Esophagus squamous epithelium (tissue), 5 donors: ENCODE data around the gene C1QL1. TPM values are rescaled to one million over a fixed set of nuclear protein-coding genes. Genes with fewer than 3 reads are reported as not detected.

Experiments
- DNase-seq: peaks from one replicate; lab custom pipeline; 2025; lab: John Stamatoyannopoulos, UW
- H3K27ac ChIP-seq, 4 donors: fragments of 200-600 bp; sonication (generic); one replicate each; pipeline ENCODE4 v1.5.1; 2016 to 2019; ENCODE audit warnings: mild to moderate bottlenecking in 1 of 4
- H3K27me3 ChIP-seq, 4 donors: fragments of 200-600 bp; sonication (generic); 1 replicate in 3 of 4; 2 replicates in 1 of 4; pipeline versions ENCODE4 v1.5.1 to v1.6.0; 2017 to 2021; ENCODE audit warnings: antibody characterized with exemption in 1 of 4
- H3K36me3 ChIP-seq, 3 donors: fragments of 200-600 bp; sonication (generic); one replicate each; pipeline ENCODE4 v1.5.1; 2016 to 2019
- H3K4me1 ChIP-seq, 3 donors: fragments of 200-600 bp; sonication (generic); one replicate each; pipeline ENCODE4 v1.5.1; 2017 to 2019
- H3K4me3 ChIP-seq, 4 donors: fragments of 200-600 bp; sonication (generic); 1 replicate in 3 of 4; 2 replicates in 1 of 4; pipeline ENCODE4 v1.5.1; 2016 to 2019; ENCODE audit warnings: mild to moderate bottlenecking in 2 of 4, moderate library complexity in 1 of 4
- H3K9me3 ChIP-seq, 3 donors: fragments of 200-600 bp; sonication (generic); one replicate each; pipeline ENCODE4 v1.5.1; 2016 to 2019
- POLR2A ChIP-seq, 4 donors: fragments of 450-650 bp; IDR thresholded peaks; one replicate each; pipeline ENCODE4 v1.6.1; 2017; ENCODE audit warnings: antibody characterized with exemption in 4 of 4, mild to moderate bottlenecking in 4 of 4, moderate library complexity in 3 of 4
- WGBS, 2 donors: methylation state at CpG; one replicate each; pipeline ENCODE4 v1.1.5; 2018; 5-methylcytosine and 5-hydroxymethylcytosine counted together
- intact Hi-C: fragments of 100-400 bp; cut with DNase I; formaldehyde crosslinking; loops from one replicate; pipeline ENCODE4 v1.15.0; 2022
- total RNA-seq, 4 donors: library from RNA; depleted of rRNA; stranded (reverse); fragments of >200 nt; gene quantifications; one replicate each; pipeline ENCODE4 v1.1.0, GENCODE V29; 2016
- TF ChIP-seq, protein P1 (sequence below), 6 experiments: fragments of 450-650 bp in 4 of 6; fragments of 200-600 bp in 2 of 6; sonication (generic) in 2 of 6; IDR thresholded peaks; one replicate each; pipeline ENCODE4 v1.5.1; 2016 to 2019; ENCODE audit warnings: antibody characterized with exemption in 6 of 6, mild to moderate bottlenecking in 4 of 6, moderate library complexity in 4 of 6
- donor health status: DM: yes; HTN: yes; CAD: no.

Gene C1QL1
- total RNA-seq, 4 donors from 2014 or later = 0.35 to 2.3 (median 0.70) TPM; not detected in 1

DNA sequence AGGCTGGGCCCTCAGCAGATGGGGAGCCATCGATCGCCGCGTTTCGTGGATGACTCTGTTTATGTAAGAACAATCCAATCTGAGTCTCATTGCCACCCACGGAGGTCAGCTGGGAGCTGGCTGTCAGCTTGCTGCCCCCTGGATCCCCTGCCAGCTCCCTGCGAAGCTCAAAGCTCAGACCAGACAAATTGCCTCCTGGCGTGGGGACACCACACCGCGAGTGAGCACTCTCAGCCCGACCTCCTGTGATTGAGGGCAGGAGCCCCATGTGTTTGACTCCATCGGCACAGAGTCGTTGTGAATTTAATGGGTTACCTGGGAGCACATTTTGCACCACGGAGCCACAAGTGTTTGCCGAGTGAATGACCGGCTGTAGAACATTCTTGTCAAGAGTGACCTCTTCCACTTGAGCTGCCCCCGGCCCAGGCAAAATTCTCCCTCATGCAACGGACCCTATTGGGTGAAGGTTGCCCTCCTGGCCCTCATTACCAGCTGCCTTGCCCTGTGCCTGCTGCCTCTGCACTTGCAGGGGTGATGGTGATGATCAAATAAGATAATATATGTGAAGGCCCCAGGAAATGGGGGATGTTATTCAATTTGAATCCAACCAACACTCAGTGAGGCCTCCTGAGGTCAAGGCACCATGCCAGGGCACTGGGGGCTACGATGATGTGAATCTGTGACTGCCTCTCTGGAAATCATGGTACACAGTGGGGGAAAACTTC is 45.2 kb downstream of the C1QL1 start:
- Histone ChIP-seq H3K4me3 (no peak overlapping the region), H3K4me1 (peaks cover 4 to 19% (median 7%) of the 10 kb centered on the region in 3 donors), H3K9me3 (no peaks in the 10 kb centered on the region), H3K27me3 (no peaks in the 10 kb centered on the region), H3K36me3 (peaks cover 0 to 9% (median 0%) of the 10 kb centered on the region in 3 donors), H3K27ac (no peak overlapping the region)
- WGBS, 2 donors = 80 to 90% methylated on average over 8 to 14 of the region's 19 CpGs
- no peak for TF ChIP-seq POLR2A (IDR thresholded peaks at IDR 0.05)
- TF ChIP-seq, protein P1, sequence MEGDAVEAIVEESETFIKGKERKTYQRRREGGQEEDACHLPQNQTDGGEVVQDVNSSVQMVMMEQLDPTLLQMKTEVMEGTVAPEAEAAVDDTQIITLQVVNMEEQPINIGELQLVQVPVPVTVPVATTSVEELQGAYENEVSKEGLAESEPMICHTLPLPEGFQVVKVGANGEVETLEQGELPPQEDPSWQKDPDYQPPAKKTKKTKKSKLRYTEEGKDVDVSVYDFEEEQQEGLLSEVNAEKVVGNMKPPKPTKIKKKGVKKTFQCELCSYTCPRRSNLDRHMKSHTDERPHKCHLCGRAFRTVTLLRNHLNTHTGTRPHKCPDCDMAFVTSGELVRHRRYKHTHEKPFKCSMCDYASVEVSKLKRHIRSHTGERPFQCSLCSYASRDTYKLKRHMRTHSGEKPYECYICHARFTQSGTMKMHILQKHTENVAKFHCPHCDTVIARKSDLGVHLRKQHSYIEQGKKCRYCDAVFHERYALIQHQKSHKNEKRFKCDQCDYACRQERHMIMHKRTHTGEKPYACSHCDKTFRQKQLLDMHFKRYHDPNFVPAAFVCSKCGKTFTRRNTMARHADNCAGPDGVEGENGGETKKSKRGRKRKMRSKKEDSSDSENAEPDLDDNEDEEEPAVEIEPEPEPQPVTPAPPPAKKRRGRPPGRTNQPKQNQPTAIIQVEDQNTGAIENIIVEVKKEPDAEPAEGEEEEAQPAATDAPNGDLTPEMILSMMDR (IDR thresholded peaks at IDR 0.05) = no peak
- no peak for DNase-seq
- intact Hi-C loops = loop anchor here (5.0 kb wide), 1 partner anchor 99 kb away; no protein-coding TSS in a partner anchor

DNA sequence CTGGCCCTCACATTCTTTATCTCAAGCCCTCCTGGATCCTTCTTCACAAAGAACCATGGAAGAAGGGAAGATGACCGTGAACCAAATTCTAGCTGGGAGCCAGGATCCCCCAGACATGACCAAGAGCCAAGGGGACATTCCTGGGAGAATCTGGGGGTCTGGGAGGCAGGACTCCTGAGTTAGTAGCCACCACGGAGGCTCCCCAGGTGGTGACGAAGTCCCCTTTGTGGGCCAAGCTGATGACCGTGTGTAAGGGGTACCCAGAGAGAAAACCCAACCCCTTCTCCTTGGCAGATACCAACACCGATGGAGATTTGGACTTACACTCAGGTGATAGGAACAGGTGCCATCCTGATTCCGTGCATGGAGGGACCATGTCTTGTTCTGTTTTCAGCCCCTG is 46.0 kb downstream of the C1QL1 start:
- no peak overlapping the region for H3K4me3 ChIP-seq
- H3K27me3 ChIP-seq = no peaks in the 10 kb centered on the region
- 83 to 92% methylated on average over 4 of the region's 6 CpGs for WGBS, 2 donors
- H3K36me3 ChIP-seq = peaks cover 0 to 6% (median 0%) of the 10 kb centered on the region in 3 donors
- DNase-seq = no peak
- no peaks in the 10 kb centered on the region for H3K9me3 ChIP-seq
- peaks cover 11 to 27% (median 14%) of the 10 kb centered on the region in 3 donors for H3K4me1 ChIP-seq
- no peak for TF ChIP-seq POLR2A (IDR thresholded peaks at IDR 0.05)
- TF ChIP-seq, protein P1 (IDR thresholded peaks at IDR 0.05) = no peak
- no peak overlapping the region for H3K27ac ChIP-seq
- intact Hi-C loops = loop anchor here (5.0 kb wide), 1 partner anchor 100 kb away; no protein-coding TSS in a partner anchor

DNA sequence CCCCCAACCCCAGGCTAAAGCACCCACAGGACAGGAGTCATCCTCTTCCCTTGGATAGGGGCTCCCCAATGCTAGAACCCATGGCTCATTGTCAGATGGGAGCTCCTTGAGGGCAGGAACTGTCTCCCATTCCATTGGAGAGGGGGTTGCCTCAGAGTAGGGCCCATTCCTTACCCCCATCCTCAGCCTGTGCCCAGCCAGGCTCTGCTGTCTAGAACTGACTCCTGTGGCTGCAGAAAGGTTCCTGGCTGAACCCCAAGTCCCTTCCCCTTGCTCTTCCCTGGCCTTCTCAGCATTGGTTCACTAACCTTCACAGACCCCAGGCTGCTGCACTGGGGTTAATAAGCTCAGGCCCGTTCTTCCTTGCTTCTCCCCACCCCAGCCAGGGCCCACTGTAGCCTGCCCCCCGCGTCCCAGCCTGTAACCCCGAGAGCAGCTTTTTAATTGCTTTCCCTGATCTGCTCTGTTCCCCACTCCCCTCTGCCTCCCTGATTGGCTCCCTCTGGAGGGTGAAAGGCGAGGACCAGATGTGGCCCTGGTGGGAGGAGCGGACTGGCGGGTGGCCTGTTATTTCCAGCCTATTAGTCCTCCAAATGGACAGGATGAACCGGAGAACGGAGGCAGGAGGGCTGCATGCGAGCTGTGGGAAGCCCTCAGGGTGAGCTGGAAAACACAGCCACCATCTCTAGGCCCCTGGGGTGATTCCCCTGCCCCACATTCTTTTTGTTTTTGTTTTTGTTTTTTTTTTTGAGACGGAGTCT is 46.8 kb downstream of the C1QL1 start:
- TF ChIP-seq, protein P1 (IDR thresholded peaks at IDR 0.05) = no peak
- TF ChIP-seq POLR2A (IDR thresholded peaks at IDR 0.05) = no peak
- Histone ChIP-seq H3K4me3 (no peak overlapping the region), H3K27ac (no peak overlapping the region), H3K4me1 (peaks cover 17 to 35% (median 23%) of the 10 kb centered on the region in 3 donors), H3K9me3 (no peaks in the 10 kb centered on the region), H3K36me3 (peaks cover 0 to 6% (median 0%) of the 10 kb centered on the region in 3 donors), H3K27me3 (no peaks in the 10 kb centered on the region)
- no peak for DNase-seq
- WGBS, 2 donors = 70 to 73% methylated on average over 7 to 8 of the region's 11 CpGs
- intact Hi-C loops = loop anchor here (5.0 kb wide), 1 partner anchor 101 kb away; no protein-coding TSS in a partner anchor

DNA sequence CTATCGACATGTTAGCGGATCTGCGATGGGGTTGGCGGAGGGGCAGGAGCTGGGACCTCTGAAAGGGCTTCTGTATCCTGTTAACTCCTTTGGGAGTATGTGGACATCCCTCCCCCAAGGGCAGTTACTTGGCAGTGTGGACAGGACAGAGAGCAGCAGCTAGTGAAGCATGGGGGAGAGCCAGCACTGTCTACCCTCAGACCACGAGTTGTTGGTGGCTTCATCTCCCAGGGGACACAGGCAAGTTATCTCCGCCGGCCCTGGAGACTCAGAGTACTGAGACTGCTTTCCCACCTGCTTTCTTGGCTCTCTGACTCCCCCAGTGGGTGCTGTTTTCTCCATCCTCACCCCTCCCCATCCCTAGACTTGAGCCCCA is 47.5 kb downstream of the C1QL1 start:
- Histone ChIP-seq H3K27ac (no peak overlapping the region), H3K4me3 (no peak overlapping the region), H3K36me3 (no peaks in the 10 kb centered on the region), H3K27me3 (no peaks in the 10 kb centered on the region), H3K4me1 (peaks cover 21 to 43% (median 27%) of the 10 kb centered on the region in 3 donors), H3K9me3 (no peaks in the 10 kb centered on the region)
- intact Hi-C loops = loop anchor here (5.0 kb wide), 1 partner anchor 102 kb away; no protein-coding TSS in a partner anchor
- DNase-seq = no peak
- TF ChIP-seq POLR2A (IDR thresholded peaks at IDR 0.05) = no peak
- TF ChIP-seq, protein P1 (IDR thresholded peaks at IDR 0.05) = no peak
- WGBS, 2 donors = 42 to 82% methylated on average over 2 to 7 of the region's 7 CpGs
